Kidney tubule cell (primary cell): ENCODE measurements around the gene TTLL1.
"Not testable (repeated sequence)": the region's sequence is repeated elsewhere in the genome, so short reads cannot be mapped to it uniquely, and the experiment has no call there.

Experiments used
- DNase-seq: peaks from one replicate; pipeline ENCODE4 v3.0.0-alpha.2; 2018; ENCODE audit warnings: low spot score

The TTLL1 gene

GRCh38 chr22:43013355-43014315 lies 75.6 kb downstream of the TTLL1 start:
- peak; percentile 65 for DNase-seq

- no peak for DNase-seq
These were observed 76.8 kb downstream of the TTLL1 start for GRCh38 chr22:43012390-43012789.

GRCh38 chr22:43011079-43011478 lies 78.1 kb downstream of the TTLL1 start:
- DNase-seq: peak; percentile 87

GRCh38 chr22:43009444-43009843 lies 79.7 kb downstream of the TTLL1 start:
- DNase-seq: no peak

- no peak for DNase-seq
These were observed 80.3 kb downstream of the TTLL1 start for GRCh38 chr22:43008921-43009320.

GRCh38 chr22:43008509-43008908 lies 80.7 kb downstream of the TTLL1 start:
- DNase-seq: no peak

- peak; percentile 67 for DNase-seq
These were observed 81.6 kb downstream of the TTLL1 start for GRCh38 chr22:43007519-43008102.

GRCh38 chr22:43006753-43007152 lies 82.4 kb downstream of the TTLL1 start:
- DNase-seq: no peak

- no peak for DNase-seq
These were observed 83.1 kb downstream of the TTLL1 start for GRCh38 chr22:43006016-43006505.

- no peak for DNase-seq
These were observed 84.1 kb downstream of the TTLL1 start for GRCh38 chr22:43005106-43005505.

- DNase-seq: no peak
These were observed 84.7 kb downstream of the TTLL1 start for GRCh38 chr22:43004362-43005035.

GRCh38 chr22:43002202-43002586 lies 87.0 kb downstream of the TTLL1 start:
- peak; percentile 89 for DNase-seq

GRCh38 chr22:43001271-43002201 lies 87.7 kb downstream of the TTLL1 start:
- no peak for DNase-seq

- no peak for DNase-seq
These were observed 88.6 kb downstream of the TTLL1 start for GRCh38 chr22:43000441-43001175.

- DNase-seq: no peak
These were observed 91.6 kb downstream of the TTLL1 start for GRCh38 chr22:42997582-42998090.

GRCh38 chr22:42996646-42997365 lies 92.4 kb downstream of the TTLL1 start:
- no peak for DNase-seq

- DNase-seq: not testable (repeated sequence)
These were observed 93.5 kb downstream of the TTLL1 start for GRCh38 chr22:42995654-42996053.

GRCh38 chr22:42994917-42995562 lies 94.2 kb downstream of the TTLL1 start:
- peak; percentile 98 for DNase-seq

- no peak for DNase-seq
These were observed 94.8 kb downstream of the TTLL1 start for GRCh38 chr22:42994276-42994916.
